GM23338 (cell line): ENCODE measurements around the gene TMPRSS15. TPM values are rescaled to one million over a fixed set of nuclear protein-coding genes. Genes with fewer than 3 reads are reported as not detected.

ENCODE experiments used
- ATAC-seq: fragments of 200-7000 bp; cut with Tn5 transposase; 3 replicates; pipeline ENCODE4 v1.9.1; 2020
- DNase-seq: peaks from one replicate; pipeline ENCODE4 v3.0.0-alpha.2; 2015; ENCODE audit warnings: low spot score
- H2AFZ ChIP-seq: fragments of 200-600 bp; sonication (generic); 2 replicates; pipeline ENCODE4 v1.8.0; 2016; ENCODE audit warnings: antibody characterized with exemption, mild to moderate bottlenecking, moderate library complexity
- H3F3A ChIP-seq: fragments of 200-600 bp; sonication (generic); replicated peaks from 2 replicates; pipeline ENCODE4 v1.8.0; 2017; ENCODE audit warnings: antibody characterized with exemption, mixed run types, low read depth
- H3K27ac ChIP-seq: fragments of 200-600 bp; sonication (generic); 2 replicates; pipeline ENCODE4 v1.6.1; 2016; ENCODE audit warnings: low read depth
- H3K27me3 ChIP-seq: fragments of 200-600 bp; sonication (generic); 2 replicates; pipeline ENCODE4 v1.8.0; 2016; ENCODE audit warnings: mild to moderate bottlenecking, mixed run types, moderate library complexity; ENCODE audit not compliant: insufficient read depth
- H3K36me3 ChIP-seq: fragments of 200-600 bp; sonication (generic); 2 replicates; pipeline ENCODE4 v1.8.0; 2016; ENCODE audit warnings: mild to moderate bottlenecking; ENCODE audit not compliant: insufficient read depth
- H3K4me1 ChIP-seq: fragments of 200-600 bp; sonication (generic); 2 replicates; pipeline ENCODE4 v1.8.0; 2016; ENCODE audit warnings: mild to moderate bottlenecking, moderate library complexity; ENCODE audit not compliant: insufficient read depth
- H3K4me2 ChIP-seq: fragments of 200-600 bp; sonication (generic); 2 replicates; pipeline ENCODE4 v1.7.1; 2017; ENCODE audit warnings: mixed run types
- H3K4me3 ChIP-seq: fragments of 200-600 bp; sonication (generic); 2 replicates; pipeline ENCODE4 v1.6.1; 2016; ENCODE audit warnings: mixed run types
- H3K79me2 ChIP-seq: fragments of 200-600 bp; sonication (generic); replicated peaks from 2 replicates; pipeline ENCODE4 v1.8.0; 2017; ENCODE audit warnings: mild to moderate bottlenecking; ENCODE audit not compliant: insufficient read depth
- H3K9me2 ChIP-seq: fragments of 200-600 bp; sonication (generic); 2 replicates; pipeline ENCODE4 v1.8.0; 2017; ENCODE audit not compliant: insufficient read depth
- H4K20me1 ChIP-seq: fragments of 200-600 bp; sonication (generic); replicated peaks from 2 replicates; pipeline ENCODE4 v1.8.0; 2017; ENCODE audit warnings: mild to moderate bottlenecking; ENCODE audit not compliant: insufficient read depth
- H3K27ac Mint-ChIP-seq: 2 replicates; pipeline ENCODE4 v1.8.0; 2020; ENCODE audit warnings: inconsistent platforms, mild to moderate bottlenecking, moderate library complexity, mixed read lengths
- H3K27me3 Mint-ChIP-seq: 3 replicates; pipeline ENCODE4 v1.8.0; 2022; ENCODE audit warnings: low read depth, mild to moderate bottlenecking, moderate library complexity, mixed read lengths, inconsistent platforms; ENCODE audit not compliant: insufficient read depth, poor library complexity
- H3K36me3 Mint-ChIP-seq: 3 replicates; pipeline ENCODE4 v1.8.0; 2021; ENCODE audit warnings: low read depth, mild to moderate bottlenecking, inconsistent platforms, moderate library complexity, mixed read lengths
- H3K4me1 Mint-ChIP-seq: 3 replicates; pipeline ENCODE4 v1.8.0; 2020; ENCODE audit warnings: mild to moderate bottlenecking, inconsistent platforms, mixed read lengths
- H3K4me3 Mint-ChIP-seq: 3 replicates; pipeline ENCODE4 v1.8.0; 2021; ENCODE audit warnings: moderate library complexity, mild to moderate bottlenecking, inconsistent platforms, mixed read lengths
- H3K9me3 Mint-ChIP-seq: 3 replicates; pipeline ENCODE4 v1.8.0; 2020; ENCODE audit warnings: moderate library complexity, mild to moderate bottlenecking, inconsistent platforms, mixed read lengths
- CREB1 ChIP-seq: fragments of 250-450 bp; sonication (Bioruptor Pico); IDR thresholded peaks from 2 replicates; pipeline ENCODE4 v1.5.0; 2020; ENCODE audit warnings: low read depth, mild to moderate bottlenecking, moderate library complexity
- CTCF ChIP-seq, 2 experiments: fragments of 200-600 bp in 1 of 2; sonication (generic) in 1 of 2; conservative IDR thresholded peaks; 2 replicates each; pipeline versions ENCODE4 v1.5.1 to v1.6.1; 2016 to 2017; ENCODE audit warnings: antibody characterized with exemption in 2 of 2, low read depth in 2 of 2, mild to moderate bottlenecking in 2 of 2, moderate library complexity in 1 of 2
- ETS1 ChIP-seq: IDR thresholded peaks from 2 replicates; pipeline ENCODE4 v1.6.1; 2016; ENCODE audit warnings: antibody characterized with exemption
- EZH2 ChIP-seq: fragments of 200-600 bp; sonication (generic); IDR thresholded peaks from one replicate; pipeline ENCODE4 v1.8.0; 2017; ENCODE audit warnings: antibody characterized with exemption, mild to moderate bottlenecking, low read depth; ENCODE audit not compliant: unreplicated experiment
- EZH2phosphoT487 ChIP-seq: fragments of 200-600 bp; sonication (generic); IDR thresholded peaks from one replicate; pipeline ENCODE4 v1.8.1; 2018; ENCODE audit warnings: antibody characterized with exemption; ENCODE audit not compliant: unreplicated experiment
- JUNB ChIP-seq: IDR thresholded peaks from one replicate; pipeline ENCODE4 v1.6.1; 2016; ENCODE audit warnings: antibody characterized with exemption; ENCODE audit not compliant: unreplicated experiment
- NANOG ChIP-seq: IDR thresholded peaks from 2 replicates; pipeline ENCODE4 v1.6.1; 2016; ENCODE audit warnings: antibody characterized with exemption, borderline replicate concordance
- POLR2AphosphoS5 ChIP-seq: IDR thresholded peaks from 2 replicates; pipeline ENCODE4 v1.6.1; 2016; ENCODE audit warnings: antibody characterized with exemption, low read depth
- REST ChIP-seq: IDR thresholded peaks from one replicate; pipeline ENCODE4 v1.6.1; 2018; ENCODE audit warnings: antibody characterized with exemption; ENCODE audit not compliant: unreplicated experiment
- STAT1 ChIP-seq: IDR thresholded peaks from one replicate; pipeline ENCODE4 v1.6.1; 2016; ENCODE audit warnings: antibody characterized with exemption; ENCODE audit not compliant: unreplicated experiment
- ZNF114 ChIP-seq: fragments of 250-450 bp; sonication (Bioruptor Pico); IDR thresholded peaks from 2 replicates; pipeline ENCODE4 v1.5.0; 2020; ENCODE audit warnings: mild to moderate bottlenecking, moderate library complexity
- ZNF331 ChIP-seq: fragments of 250-450 bp; sonication (Bioruptor Pico); IDR thresholded peaks from 2 replicates; pipeline ENCODE4 v1.5.0; 2020; ENCODE audit warnings: low read depth, mild to moderate bottlenecking, moderate library complexity
- ZNF462 ChIP-seq: fragments of 250-450 bp; sonication (Bioruptor Pico); IDR thresholded peaks from 2 replicates; pipeline ENCODE4 v1.5.0; 2020; ENCODE audit warnings: mild to moderate bottlenecking, moderate library complexity
- polyA plus RNA-seq: library from polyadenylated mRNA; unstranded; fragments of >200 nt; fragmentation: Nextera tagmentation; extraction: Ambion mirVana; gene quantifications from 2 replicates; pipeline ENCODE4 v1.2.1, GENCODE V29; 2016
- total RNA-seq: library from RNA; depleted of rRNA; stranded (reverse); fragments of >200 nt; shearing (Covaris generic); gene quantifications from 2 replicates; pipeline ENCODE4 v1.2.3, GENCODE V29; 2014

The TMPRSS15 gene
- total and polyA plus RNA-seq, 2 experiments from 2014 or later: not detected

- ATAC-seq: no peak
- H3K27me3 Mint-ChIP-seq: no peaks in the 10 kb centered on the region
- Histone ChIP-seq H3K4me1 (peaks cover 5% of the 10 kb centered on the region; the same call in 1 of the 2 replicates), H3K4me2 (no peak overlapping the region), H3K27me3 (no peaks in the 10 kb centered on the region), H3K36me3 (no peaks in the 10 kb centered on the region), H3K4me3 (no peak overlapping the region), H3F3A (no peaks in the 10 kb centered on the region), H4K20me1 (no peaks in the 10 kb centered on the region), H3K27ac (no peak overlapping the region), H2AFZ (no peak overlapping the region), H3K79me2 (no peaks in the 10 kb centered on the region), H3K9me2 (no peaks in the 10 kb centered on the region)
- no peak for DNase-seq
- H3K4me1 Mint-ChIP-seq: peaks cover 6% of the 10 kb centered on the region; the same call in 2 of the 3 replicates
- H3K36me3 Mint-ChIP-seq: no peaks in the 10 kb centered on the region
- no peak for TF ChIP-seq ZNF114 (CRISPR knock-in tag)
- TF ChIP-seq REST: no peak
- no peak for TF ChIP-seq CTCF (conservative IDR thresholded peaks at IDR 0.05; ENCODE audit: low read depth in 2 of 2)
- TF ChIP-seq NANOG: no peak
- no peak for TF ChIP-seq EZH2phosphoT487
- no peak for TF ChIP-seq STAT1
- no peak for TF ChIP-seq POLR2AphosphoS5
- no peak for TF ChIP-seq CREB1 (CRISPR knock-in tag)
- TF ChIP-seq JUNB: no peak
- no peak for TF ChIP-seq ZNF462 (CRISPR knock-in tag)
- TF ChIP-seq ETS1: no peak
- no peak for TF ChIP-seq EZH2
- no peak for TF ChIP-seq ZNF331 (CRISPR knock-in tag)
- no peak overlapping the region for H3K4me3 Mint-ChIP-seq
- 0 out of 3 replicates have a peak, but pooled peaks cover 1% of the 10 kb centered on the region for H3K9me3 Mint-ChIP-seq
- H3K27ac Mint-ChIP-seq: 0 out of 2 replicates have a peak overlapping the region, but pooled peaks have one; percentile 35
These were observed 48.1 kb upstream of the TMPRSS15 start for GRCh38 chr21:18451670-18452069.
